ENCODE results near the gene RHOC.

The RHOC gene

DNA sequence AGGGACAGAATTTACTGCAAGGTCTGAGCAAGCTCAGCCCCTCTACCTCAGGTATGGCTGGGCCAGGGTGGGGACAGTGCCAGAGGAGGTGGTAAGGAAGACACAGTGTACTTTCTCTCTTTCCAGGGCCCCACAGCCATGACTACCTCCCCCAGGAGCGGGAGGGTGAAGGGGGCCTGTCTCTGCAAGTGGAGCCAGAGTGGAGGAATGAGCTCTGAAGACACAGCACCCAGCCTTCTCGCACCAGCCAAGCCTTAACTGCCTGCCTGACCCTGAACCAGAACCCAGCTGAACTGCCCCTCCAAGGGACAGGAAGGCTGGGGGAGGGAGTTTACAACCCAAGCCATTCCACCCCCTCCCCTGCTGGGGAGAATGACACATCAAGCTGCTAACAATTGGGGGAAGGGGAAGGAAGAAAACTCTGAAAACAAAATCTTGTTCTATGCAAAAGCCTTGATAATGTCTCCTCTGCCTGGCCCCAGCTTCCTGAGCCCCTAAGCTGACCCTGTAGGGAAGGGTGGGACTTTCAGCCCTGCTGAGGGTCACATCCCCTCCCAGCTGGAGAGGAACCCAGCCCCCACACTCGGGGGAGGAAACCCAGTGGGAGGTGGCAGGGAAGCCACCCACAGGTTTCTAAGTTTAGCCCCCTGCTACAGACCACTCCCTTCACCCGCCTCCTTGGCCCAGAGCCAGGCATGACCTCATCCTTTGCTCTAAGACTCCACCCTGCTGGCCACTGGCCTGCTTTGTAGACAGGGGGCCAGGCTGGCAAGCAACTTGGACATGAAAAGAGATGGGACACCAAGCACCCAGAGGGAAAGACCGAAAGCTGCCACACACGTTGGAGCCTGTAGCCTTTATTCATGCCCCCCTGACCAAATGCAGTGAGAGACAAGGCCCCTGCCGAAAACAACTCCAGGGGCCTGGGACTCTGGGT lies 6.4 kb downstream of the RHOC start:
- DNase-seq (ENCODE audit: low read depth), result peak; percentile 71
- no peak overlapping the region for H3K4me3 ChIP-seq (ENCODE audit: low read depth, low read length)
- TF ChIP-seq, protein P1, sequence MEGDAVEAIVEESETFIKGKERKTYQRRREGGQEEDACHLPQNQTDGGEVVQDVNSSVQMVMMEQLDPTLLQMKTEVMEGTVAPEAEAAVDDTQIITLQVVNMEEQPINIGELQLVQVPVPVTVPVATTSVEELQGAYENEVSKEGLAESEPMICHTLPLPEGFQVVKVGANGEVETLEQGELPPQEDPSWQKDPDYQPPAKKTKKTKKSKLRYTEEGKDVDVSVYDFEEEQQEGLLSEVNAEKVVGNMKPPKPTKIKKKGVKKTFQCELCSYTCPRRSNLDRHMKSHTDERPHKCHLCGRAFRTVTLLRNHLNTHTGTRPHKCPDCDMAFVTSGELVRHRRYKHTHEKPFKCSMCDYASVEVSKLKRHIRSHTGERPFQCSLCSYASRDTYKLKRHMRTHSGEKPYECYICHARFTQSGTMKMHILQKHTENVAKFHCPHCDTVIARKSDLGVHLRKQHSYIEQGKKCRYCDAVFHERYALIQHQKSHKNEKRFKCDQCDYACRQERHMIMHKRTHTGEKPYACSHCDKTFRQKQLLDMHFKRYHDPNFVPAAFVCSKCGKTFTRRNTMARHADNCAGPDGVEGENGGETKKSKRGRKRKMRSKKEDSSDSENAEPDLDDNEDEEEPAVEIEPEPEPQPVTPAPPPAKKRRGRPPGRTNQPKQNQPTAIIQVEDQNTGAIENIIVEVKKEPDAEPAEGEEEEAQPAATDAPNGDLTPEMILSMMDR (IDR thresholded peaks at IDR 0.05; ENCODE audit: control insufficient read depth, extremely low read depth, insufficient read depth), result no peak

DNA sequence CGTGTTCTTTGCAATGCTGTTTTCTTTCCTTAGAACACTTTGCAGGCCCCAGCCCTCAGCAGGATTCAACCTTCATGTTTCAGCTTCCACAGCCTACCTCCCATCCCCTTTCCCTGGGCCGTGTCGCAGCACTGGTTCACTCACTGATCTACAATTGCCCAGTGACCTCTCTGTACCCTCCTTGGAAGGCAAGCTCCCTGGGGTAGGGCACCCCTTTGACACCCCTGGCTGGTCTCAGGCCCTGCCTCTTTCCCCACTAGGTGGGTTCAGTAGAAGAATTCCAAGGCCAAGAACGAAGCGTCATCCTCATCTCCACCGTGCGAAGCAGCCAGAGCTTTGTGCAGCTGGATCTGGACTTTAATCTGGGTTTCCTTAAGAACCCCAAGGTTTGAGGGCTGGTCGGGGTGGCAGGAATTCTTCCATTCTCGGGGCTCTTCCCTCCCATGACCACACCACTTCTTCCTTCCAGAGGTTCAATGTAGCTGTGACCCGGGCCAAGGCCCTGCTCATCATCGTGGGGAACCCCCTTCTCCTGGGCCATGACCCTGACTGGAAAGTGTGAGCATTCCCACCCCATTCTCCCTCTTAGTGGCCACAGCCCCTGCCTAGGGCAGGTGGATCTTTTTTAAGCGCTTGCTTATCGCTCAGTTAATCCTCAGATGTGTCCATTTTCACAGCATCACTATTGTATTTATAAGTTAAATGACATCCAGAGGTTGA lies 7.3 kb downstream of the RHOC start:
- no peak for DNase-seq (ENCODE audit: low read depth)
- no peak overlapping the region for H3K4me3 ChIP-seq (ENCODE audit: low read depth, low read length)
- TF ChIP-seq, protein P1 (IDR thresholded peaks at IDR 0.05; ENCODE audit: control insufficient read depth, extremely low read depth, insufficient read depth), result no peak

DNA sequence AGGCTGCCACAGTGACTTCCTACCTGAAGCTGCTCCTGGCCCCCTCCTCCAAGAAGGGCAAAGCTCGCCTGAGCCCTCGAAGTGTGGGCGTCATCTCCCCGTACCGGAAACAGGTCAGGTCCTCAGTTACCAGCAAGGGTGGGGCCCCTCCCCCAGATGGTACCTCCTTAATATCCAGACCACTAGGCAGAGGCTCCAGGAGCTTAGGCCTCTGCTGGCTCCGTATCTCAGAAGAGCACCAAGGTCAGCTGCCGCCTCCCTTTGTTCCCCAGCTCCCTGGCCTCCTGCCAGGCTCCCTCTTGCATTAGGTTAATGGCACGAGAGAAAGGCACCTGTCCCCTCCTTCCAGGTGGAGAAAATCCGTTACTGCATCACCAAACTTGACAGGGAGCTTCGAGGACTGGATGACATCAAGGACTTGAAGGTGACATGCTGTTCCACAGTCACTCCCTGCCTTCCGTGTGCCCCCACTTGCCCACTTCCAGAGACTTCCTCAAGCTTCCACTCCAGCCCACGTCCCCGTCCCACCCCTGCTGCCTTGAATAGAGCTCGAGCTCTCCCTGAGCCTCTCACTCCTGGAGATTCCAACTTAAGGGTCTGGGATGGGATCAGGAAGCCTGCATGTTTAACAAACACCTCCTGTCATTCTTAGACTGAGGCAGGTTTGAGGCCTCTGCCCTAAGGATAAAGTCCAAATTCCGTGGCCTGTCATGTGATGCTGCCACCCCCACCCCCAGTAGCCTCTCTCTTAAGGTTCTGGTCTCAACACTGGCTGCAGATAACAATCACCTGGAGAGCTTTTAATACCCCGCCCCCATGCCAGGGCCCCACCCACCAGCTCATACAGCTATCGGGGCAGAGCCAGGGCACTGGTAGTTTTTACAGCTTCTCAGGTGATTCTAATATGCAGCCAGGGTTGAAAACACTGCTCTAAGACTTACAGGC lies 8.3 kb downstream of the RHOC start:
- TF ChIP-seq, protein P1 (IDR thresholded peaks at IDR 0.05; ENCODE audit: control insufficient read depth, extremely low read depth, insufficient read depth), result no peak
- DNase-seq (ENCODE audit: low read depth), result peak; percentile 80
- no peak overlapping the region for H3K4me3 ChIP-seq (ENCODE audit: low read depth, low read length)

DNA sequence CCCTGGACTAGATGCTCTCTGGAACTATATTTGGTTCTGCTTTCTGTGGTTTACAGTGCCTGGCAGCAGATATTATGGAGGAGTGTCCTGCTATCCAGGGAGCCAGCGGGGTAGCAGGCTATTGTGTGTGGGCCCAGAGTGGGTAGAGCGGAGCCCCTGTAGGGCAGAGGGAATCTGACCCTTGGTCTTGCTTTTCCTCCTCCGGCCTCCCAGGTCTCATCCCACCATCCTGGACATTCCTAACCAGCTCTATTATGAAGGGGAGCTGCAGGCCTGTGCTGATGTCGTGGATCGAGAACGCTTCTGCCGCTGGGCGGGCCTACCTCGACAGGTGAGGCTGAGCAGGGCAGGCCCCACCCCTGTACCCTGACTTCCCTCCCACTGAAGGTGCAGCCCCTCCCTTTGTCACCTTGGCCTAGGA lies 9.1 kb downstream of the RHOC start:
- DNase-seq (ENCODE audit: low read depth), result no peak
- TF ChIP-seq, protein P1 (IDR thresholded peaks at IDR 0.05; ENCODE audit: control insufficient read depth, extremely low read depth, insufficient read depth), result no peak
- H3K4me3 ChIP-seq (ENCODE audit: low read depth, low read length), result no peak overlapping the region

DNA sequence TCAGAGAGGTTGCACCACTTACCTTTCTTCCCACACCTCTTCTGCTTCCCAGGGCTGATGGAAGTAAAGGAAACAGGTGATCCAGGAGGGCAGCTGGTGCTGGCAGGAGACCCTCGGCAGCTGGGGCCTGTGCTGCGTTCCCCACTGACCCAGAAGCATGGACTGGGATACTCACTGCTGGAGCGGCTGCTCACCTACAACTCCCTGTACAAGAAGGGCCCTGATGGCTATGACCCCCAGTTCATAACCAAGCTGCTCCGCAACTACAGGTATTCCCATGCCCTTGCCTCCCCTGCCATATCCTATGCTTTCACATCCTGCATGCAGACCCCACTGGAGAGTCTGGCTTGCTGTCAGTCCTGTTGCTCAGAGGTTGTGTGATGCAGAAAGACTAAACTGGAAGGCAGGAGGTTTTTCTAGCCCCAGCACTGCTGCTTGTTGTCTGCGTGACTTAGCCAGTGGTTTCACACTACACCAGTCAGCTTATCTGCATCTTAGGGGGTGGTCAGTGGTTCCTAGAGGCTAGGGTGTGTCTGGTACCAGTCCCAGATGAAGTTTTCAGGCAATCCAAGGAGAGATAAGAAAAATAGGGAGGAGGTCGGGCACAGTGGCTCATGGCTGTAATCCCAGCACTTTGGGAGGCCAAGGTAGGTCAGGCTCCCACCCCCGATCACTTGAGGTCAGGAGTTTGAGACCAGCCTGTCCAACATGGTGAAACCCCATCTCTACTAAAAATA lies 10.2 kb downstream of the RHOC start:
- no peak overlapping the region for H3K4me3 ChIP-seq (ENCODE audit: low read depth, low read length)
- TF ChIP-seq, protein P1 (IDR thresholded peaks at IDR 0.05; ENCODE audit: control insufficient read depth, extremely low read depth, insufficient read depth), result no peak
- DNase-seq (ENCODE audit: low read depth), result no peak

DNA sequence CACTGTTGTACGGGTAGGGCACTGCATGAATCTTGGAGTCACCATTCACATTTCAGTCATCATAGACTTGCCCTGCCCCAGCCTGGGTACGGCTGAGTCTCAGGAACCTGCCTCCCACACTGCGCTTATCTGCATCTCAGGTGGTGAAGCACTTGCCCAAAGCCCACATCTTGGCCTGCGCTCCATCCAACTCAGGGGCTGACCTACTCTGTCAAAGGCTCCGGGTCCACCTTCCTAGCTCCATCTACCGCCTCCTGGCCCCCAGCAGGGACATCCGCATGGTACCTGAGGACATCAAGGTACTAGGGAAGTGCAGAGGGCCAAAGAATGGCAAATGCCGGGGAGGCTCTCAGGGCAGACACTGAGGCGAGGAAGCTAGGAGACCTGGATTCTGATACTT lies 11.7 kb downstream of the RHOC start:
- TF ChIP-seq, protein P1 (IDR thresholded peaks at IDR 0.05; ENCODE audit: control insufficient read depth, extremely low read depth, insufficient read depth), result no peak
- no peak overlapping the region for H3K4me3 ChIP-seq (ENCODE audit: low read depth, low read length)
- DNase-seq (ENCODE audit: low read depth), result no peak
